Mesendoderm (in vitro differentiated cells): Measurements from ENCODE around the gene ALPG.
"Not testable (repeated sequence)": the region's sequence is repeated elsewhere in the genome, so short reads cannot be mapped to it uniquely, and the experiment has no call there.

Experiments
- DNase-seq: peaks from one replicate; pipeline ENCODE4 v3.0.0; 2013
- H2AK5ac ChIP-seq: 2 replicates; pipeline ENCODE4 v1.6.1; 2013; ENCODE audit warnings: low read length, inconsistent platforms
- H2BK120ac ChIP-seq: 2 replicates; pipeline ENCODE4 v1.6.1; 2013; ENCODE audit warnings: low read depth, mild to moderate bottlenecking, low read length, moderate library complexity, mixed read lengths
- H2BK15ac ChIP-seq: replicated peaks from 2 replicates; pipeline ENCODE4 v1.6.1; 2013; ENCODE audit warnings: low read depth, mild to moderate bottlenecking, moderate library complexity
- H2BK5ac ChIP-seq: 2 replicates; pipeline ENCODE4 v1.6.1; 2013; ENCODE audit warnings: low read length, inconsistent platforms
- H3K18ac ChIP-seq: 2 replicates; pipeline ENCODE4 v1.6.1; 2013; ENCODE audit warnings: mild to moderate bottlenecking, low read length, mixed read lengths
- H3K23ac ChIP-seq: one replicate; pipeline ENCODE4 v1.6.1; 2013; ENCODE audit warnings: low read length
- H3K27ac ChIP-seq: 2 replicates; pipeline ENCODE4 v1.5.1; 2013; ENCODE audit warnings: low read depth, mild to moderate bottlenecking, inconsistent platforms, low read length, moderate library complexity
- H3K27me3 ChIP-seq: 2 replicates; pipeline ENCODE4 v1.6.1; 2013; ENCODE audit warnings: low read length, control low read depth, mild to moderate bottlenecking, inconsistent platforms; ENCODE audit not compliant: insufficient read depth, poor library complexity
- H3K36me3 ChIP-seq: 2 replicates; pipeline ENCODE4 v1.6.1; 2013; ENCODE audit warnings: low read length, inconsistent platforms; ENCODE audit not compliant: control insufficient read depth, insufficient read depth
- H3K4ac ChIP-seq: one replicate; pipeline ENCODE4 v1.6.1; 2013; ENCODE audit warnings: low read depth, mild to moderate bottlenecking, low read length, moderate library complexity
- H3K4me1 ChIP-seq: 2 replicates; pipeline ENCODE4 v1.6.1; 2013; ENCODE audit warnings: low read depth, low read length, inconsistent platforms; ENCODE audit not compliant: control insufficient read depth
- H3K4me2 ChIP-seq: 2 replicates; pipeline ENCODE4 v1.6.1; 2013; ENCODE audit warnings: low read length
- H3K4me3 ChIP-seq: 2 replicates; pipeline ENCODE4 v1.5.1; 2013; ENCODE audit warnings: mild to moderate bottlenecking, low read length
- H3K56ac ChIP-seq: one replicate; pipeline ENCODE4 v1.6.1; 2013; ENCODE audit warnings: low read length
- H3K79me1 ChIP-seq: 2 replicates; pipeline ENCODE4 v1.6.1; 2013; ENCODE audit warnings: low read length, inconsistent platforms
- H3K79me2 ChIP-seq: 2 replicates; pipeline ENCODE4 v1.6.1; 2013; ENCODE audit warnings: mild to moderate bottlenecking, low read length; ENCODE audit not compliant: control insufficient read depth, insufficient read depth
- H3K9ac ChIP-seq: 2 replicates; pipeline ENCODE4 v1.6.1; 2013; ENCODE audit warnings: low read length, inconsistent platforms
- H4K5ac ChIP-seq: one replicate; pipeline ENCODE4 v1.6.1; 2013; ENCODE audit warnings: low read length
- H4K8ac ChIP-seq: one replicate; pipeline ENCODE4 v1.6.1; 2013; ENCODE audit warnings: low read depth, mild to moderate bottlenecking, control low read depth, low read length, moderate library complexity
- WGBS: extraction: QIAGEN DNeasy Blood & Tissue Kit; methylation state at CpG from one replicate; pipeline ENCODE4 v1.1.7; 2013; ENCODE audit warnings: low lambda C conversion rate, missing lambda C conversion rate; ENCODE audit not compliant: insufficient coverage; ENCODE audit errors: extremely low coverage; 5-methylcytosine and 5-hydroxymethylcytosine counted together

Gene ALPG

GRCh38 chr2:232379610-232380590 lies 26.7 kb upstream of the ALPG start:
- H2BK5ac ChIP-seq, H3K9ac ChIP-seq, H3K27me3 ChIP-seq, H3K36me3 ChIP-seq, H2BK15ac ChIP-seq, H2AK5ac ChIP-seq, H3K4me2 ChIP-seq, H3K79me1 ChIP-seq, H3K4ac ChIP-seq, H3K27ac ChIP-seq, DNase-seq, H4K5ac ChIP-seq, H3K18ac ChIP-seq, H3K4me3 ChIP-seq, H4K8ac ChIP-seq, H3K4me1 ChIP-seq, H3K79me2 ChIP-seq, H2BK120ac ChIP-seq, H3K56ac ChIP-seq, H3K23ac ChIP-seq: not testable (repeated sequence)
- WGBS: no CpG with 5 or more reads among the region's 41 CpGs

- H3K4me1 ChIP-seq: not testable (repeated sequence)
Measured at GRCh38 chr2:232381204-232382031, 25.2 kb upstream of the ALPG start.

GRCh38 chr2:232382331-232383225 lies 24.1 kb upstream of the ALPG start:
- Histone ChIP-seq H3K18ac (no peak overlapping the region), H3K4me3 (no peak overlapping the region), H2BK120ac (no peak overlapping the region), H3K27me3 (peaks cover 27% of the 10 kb centered on the region), H3K36me3 (no peaks in the 10 kb centered on the region), H2AK5ac (no peak overlapping the region), H3K27ac (no peak overlapping the region), H2BK5ac (no peak overlapping the region), H3K79me2 (no peaks in the 10 kb centered on the region), H4K8ac (no peak overlapping the region), H3K4me2 (no peak overlapping the region), H3K9ac (no peak overlapping the region), H3K23ac (no peak overlapping the region), H3K4ac (no peak overlapping the region), H4K5ac (no peak overlapping the region), H2BK15ac (no peak overlapping the region), H3K56ac (no peak overlapping the region), H3K4me1 (no peaks in the 10 kb centered on the region), H3K79me1 (no peaks in the 10 kb centered on the region)
- no CpG with 5 or more reads among the region's 18 CpGs for WGBS
- peak; percentile 29 for DNase-seq

More at GRCh38 chr2:232381204-232382031, 25.2 kb upstream of the ALPG start:
- not testable (repeated sequence) for H3K4me3 ChIP-seq, H3K56ac ChIP-seq, H2BK5ac ChIP-seq, DNase-seq, H3K23ac ChIP-seq, H4K8ac ChIP-seq, H3K79me1 ChIP-seq, H3K27ac ChIP-seq, H3K36me3 ChIP-seq, H2AK5ac ChIP-seq, H3K4me2 ChIP-seq, H4K5ac ChIP-seq, H2BK120ac ChIP-seq, H3K18ac ChIP-seq, H2BK15ac ChIP-seq, H3K4ac ChIP-seq, H3K79me2 ChIP-seq, H3K9ac ChIP-seq
- H3K27me3 ChIP-seq: peaks cover 15% of the 10 kb centered on the region
- no CpG with 5 or more reads among the region's 59 CpGs for WGBS

- H4K8ac ChIP-seq: no peak overlapping the region
- H3K56ac ChIP-seq: no peak overlapping the region
- DNase-seq: no peak
- H3K4me2 ChIP-seq: no peak overlapping the region
- no peaks in the 10 kb centered on the region for H3K79me2 ChIP-seq
- no peak overlapping the region for H3K9ac ChIP-seq
- H4K5ac ChIP-seq: no peak overlapping the region
- H3K23ac ChIP-seq: no peak overlapping the region
- H3K18ac ChIP-seq: no peak overlapping the region
- no peak overlapping the region for H2BK5ac ChIP-seq
- no peak overlapping the region for H2BK120ac ChIP-seq
- H3K4ac ChIP-seq: no peak overlapping the region
- WGBS: no CpG with 5 or more reads among the region's 1 CpG
- H3K27ac ChIP-seq: no peak overlapping the region
- peaks cover 38% of the 10 kb centered on the region for H3K27me3 ChIP-seq
- H3K4me1 ChIP-seq: no peaks in the 10 kb centered on the region
- no peak overlapping the region for H3K4me3 ChIP-seq
- H3K79me1 ChIP-seq: no peaks in the 10 kb centered on the region
- no peak overlapping the region for H2BK15ac ChIP-seq
- H2AK5ac ChIP-seq: no peak overlapping the region
- H3K36me3 ChIP-seq: no peaks in the 10 kb centered on the region
Measured at GRCh38 chr2:232384466-232384865, 22.2 kb upstream of the ALPG start.

GRCh38 chr2:232385058-232385457 lies 21.6 kb upstream of the ALPG start:
- not testable (repeated sequence) for H2BK120ac ChIP-seq, H3K79me1 ChIP-seq, H3K36me3 ChIP-seq, H3K23ac ChIP-seq, H2BK15ac ChIP-seq, H2BK5ac ChIP-seq, H3K9ac ChIP-seq, DNase-seq, H3K4me2 ChIP-seq, H3K4me1 ChIP-seq, H3K56ac ChIP-seq, H3K4ac ChIP-seq, H4K8ac ChIP-seq, H4K5ac ChIP-seq, H3K27ac ChIP-seq, H2AK5ac ChIP-seq, H3K4me3 ChIP-seq, H3K18ac ChIP-seq, H3K79me2 ChIP-seq
- peaks cover 42% of the 10 kb centered on the region for H3K27me3 ChIP-seq
